Activated CD8-positive, alpha-beta memory T cell treated with anti-CD3 and anti-CD28 coated beads for 48 hours (primary cell): Measurements from ENCODE around the gene SDCBP2.
A peak's percentile ranks its signal among the peaks of the same experiment; 100 is the strongest.

Experiments
- DNase-seq, 3 experiments: peaks; one replicate each; pipeline ENCODE4 v3.0.0-alpha.2; 2020; ENCODE audit warnings: low read depth in 2 of 3, low spot score in 2 of 3

Gene SDCBP2

DNA sequence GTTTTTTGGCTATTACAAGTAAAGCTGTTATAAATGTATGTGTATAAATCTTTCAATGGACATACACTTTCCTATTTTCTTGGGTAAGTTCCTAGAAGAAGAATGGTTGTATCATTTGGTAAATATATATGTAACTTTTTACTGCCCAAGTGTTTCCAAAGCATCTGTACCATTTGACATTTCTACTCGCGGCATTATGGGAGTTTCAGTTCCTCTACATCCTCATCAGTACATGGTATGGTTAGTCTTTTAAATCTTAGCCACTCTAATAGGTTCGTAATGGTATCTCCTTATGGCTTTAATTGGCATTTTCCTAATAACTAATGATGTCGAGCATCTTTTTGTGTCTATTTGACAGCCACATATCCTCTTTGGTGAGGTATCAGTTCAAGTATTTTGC is 49.9 kb downstream of the SDCBP2 start:
- DNase-seq, result no peak

DNA sequence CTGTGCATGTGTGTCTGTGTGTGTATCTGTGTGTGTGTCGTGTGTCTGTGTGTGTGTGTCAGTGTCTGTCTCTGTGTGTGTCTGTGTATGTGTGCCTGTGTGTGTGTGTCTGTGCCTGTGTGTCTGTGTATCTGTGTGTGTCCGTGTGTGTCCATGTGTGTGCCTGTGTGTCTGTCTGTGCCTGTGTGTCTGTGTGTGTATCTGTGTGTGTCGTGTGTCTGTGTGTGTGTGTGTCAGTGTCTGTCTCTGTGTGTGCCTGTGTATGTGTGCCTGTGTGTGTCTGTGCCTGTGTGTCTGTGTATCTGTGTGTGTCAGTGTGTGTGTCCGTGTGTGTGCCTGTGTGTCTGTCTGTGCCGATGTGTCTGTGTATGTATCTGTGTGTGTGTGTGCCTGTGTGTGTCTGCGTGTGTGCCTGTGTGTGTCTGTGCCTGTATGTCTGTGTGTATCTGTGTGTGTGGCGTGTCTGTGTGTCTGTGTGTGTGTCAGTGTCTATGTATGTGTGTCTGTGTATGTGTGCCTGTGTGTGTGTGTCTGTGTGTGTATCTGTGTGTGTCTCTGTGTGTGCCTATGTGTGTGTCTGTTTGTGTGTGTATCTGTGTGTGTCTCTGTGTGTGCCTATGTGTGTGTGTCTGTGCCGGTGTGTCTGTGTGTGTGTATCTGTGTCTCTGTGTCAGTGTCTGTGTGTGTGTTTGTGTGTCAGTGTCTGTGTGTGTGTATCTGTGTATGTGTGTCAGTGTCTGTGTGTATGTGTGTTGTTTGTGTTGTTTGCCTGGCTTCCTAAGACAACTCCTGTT is 51.2 kb downstream of the SDCBP2 start:
- no peak for DNase-seq

DNA sequence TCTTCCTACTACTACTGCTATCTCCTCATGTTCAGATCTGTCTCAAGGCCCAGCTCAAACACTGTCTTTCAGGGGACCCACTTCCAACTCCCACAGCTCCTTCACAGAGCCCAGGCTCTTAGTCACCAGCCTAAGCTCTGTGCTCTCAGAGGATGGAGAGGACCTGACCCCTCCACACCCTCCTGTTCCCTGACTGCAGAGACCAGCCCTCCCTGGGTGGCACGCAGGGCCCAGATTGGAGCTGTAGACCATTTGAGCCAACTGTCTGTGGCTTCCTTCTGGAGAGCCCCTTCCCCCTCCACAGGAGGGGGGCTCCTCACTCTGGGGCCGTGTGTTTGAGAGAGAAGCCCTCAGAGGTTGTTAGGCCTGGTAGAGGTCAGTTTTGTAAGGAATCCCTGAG is 53.0 kb downstream of the SDCBP2 start:
- DNase-seq, result no peak

DNA sequence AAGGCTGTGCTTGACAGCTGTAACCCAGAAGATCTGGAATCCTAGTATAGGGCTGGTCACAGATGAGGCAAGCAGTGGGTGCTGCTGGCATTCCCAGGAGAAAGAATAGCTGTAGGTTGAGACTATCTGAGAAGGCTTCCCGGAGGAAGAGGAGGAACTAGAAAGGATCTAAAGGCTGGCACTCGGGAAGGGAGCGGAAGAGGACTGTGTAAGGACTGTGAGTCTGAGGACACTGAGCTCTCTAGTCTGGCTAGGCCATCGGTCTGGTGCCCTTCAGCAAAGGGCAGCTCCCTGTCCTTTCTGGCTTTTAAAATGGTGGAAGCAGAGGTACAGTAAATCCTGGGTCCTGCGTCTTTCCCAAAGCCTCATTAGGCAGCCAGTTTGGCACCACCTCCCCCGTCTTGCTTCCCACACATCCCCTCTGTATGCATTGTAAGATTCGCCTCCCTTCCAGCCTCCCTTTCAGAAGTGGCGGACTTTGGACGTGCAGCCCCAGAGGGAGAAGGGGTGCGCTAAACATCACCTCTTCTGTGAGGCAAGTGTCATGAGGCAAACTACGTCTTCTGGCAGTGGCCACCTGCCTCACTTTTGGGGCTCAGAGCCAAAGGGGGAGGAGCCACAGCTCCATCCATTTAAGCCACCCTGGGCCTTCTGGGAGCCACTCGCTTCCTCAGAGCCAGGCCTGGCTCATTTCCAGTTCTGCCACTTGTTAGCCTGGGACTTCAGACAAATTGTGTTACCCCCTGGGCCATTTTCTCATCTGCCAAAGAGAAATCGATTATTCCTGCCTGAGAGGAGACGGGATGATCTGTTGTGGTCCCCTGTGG is 54.2 kb downstream of the SDCBP2 start:
- DNase-seq, result no peak

DNA sequence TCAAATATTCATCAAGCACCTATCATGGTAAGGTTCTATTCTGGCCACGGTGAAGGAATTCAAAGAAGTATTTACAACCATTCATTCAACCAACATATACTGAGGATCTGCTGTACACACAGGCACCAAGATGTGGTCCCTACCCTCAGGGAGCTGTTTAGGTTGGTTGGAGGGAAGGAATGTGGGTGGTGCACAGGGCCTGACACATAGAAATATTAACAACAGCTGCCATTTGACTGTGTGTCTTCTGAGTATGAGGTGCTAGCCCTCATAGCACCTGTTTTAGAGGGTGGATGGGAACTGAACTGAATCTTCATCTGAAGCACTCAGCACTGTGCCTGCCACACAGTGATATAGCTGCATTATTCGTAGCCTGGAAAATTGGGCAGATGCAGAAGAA is 55.6 kb downstream of the SDCBP2 start:
- DNase-seq, result no peak

DNA sequence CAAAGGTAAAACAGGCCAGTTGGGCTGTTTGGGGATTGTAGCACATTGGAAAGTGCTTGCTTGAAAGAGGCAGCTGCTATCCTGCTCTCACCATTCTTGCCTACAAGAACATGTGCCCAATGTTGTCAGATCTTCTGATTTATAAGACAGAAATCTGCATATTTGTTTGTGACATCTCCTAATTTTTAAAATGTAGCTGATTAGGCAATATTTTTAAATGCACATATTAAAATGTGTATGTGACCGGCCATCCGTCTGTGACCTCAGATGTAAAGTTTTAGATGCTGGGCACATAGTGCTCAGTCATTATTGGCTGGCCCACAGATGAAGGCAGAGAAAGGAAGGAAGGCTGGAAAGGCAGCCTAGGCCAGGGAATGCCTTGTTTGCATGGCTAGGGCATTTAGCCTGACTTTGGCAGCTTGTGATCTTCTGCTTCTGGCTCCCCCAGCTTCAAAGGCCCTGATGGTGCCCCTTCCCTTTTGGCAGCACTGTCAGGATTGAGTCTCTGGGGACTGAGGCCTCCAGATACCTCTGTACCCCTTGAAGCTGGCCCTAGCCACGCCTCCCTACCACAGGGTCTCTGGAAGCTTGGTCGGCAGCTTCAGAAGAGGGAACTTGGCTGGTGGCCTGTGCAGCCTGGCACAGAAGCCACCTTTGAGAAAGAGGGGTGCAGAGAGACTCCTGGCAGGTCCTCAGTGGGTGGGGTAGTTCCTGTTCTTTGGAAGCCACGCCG is 56.4 kb downstream of the SDCBP2 start:
- DNase-seq, result no peak

DNA sequence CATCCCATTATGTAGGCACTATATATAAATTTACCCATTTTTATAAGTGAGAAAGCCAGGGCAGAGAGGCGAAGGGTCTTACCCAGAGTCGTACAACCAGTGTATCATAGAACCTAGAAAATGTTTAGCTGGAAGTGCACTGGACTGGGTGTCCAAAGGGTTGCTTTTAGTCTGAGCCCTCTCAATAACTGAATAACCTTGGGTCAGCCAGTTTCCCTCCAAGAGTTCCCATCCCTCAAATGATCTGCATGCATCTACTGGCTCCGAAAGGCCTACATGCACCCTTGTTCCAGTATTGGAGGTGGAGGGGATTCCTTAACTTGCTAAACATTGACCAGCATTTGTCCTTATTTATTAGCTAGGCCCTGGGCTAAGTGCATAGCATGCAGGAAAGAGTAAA is 59.1 kb downstream of the SDCBP2 start:
- no peak for DNase-seq

DNA sequence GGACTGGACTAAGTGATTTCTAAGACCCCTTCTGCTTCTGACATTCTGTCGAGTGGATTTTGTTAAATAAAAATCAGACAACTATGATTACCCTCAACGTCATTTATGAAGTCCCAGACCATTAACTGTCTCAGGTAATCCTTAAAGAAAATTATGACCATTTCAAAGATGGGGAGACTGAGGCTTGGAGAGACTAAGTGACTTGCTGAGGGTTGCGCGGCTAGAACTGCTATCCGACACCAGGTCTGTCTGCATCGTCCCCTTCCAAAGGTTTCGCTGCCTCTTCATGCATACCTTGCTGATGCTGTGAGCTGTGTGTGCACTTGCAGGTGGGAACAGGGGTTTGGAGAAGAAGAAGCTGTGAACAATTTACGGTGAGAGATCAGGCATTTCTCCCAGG is 59.7 kb downstream of the SDCBP2 start:
- DNase-seq, result no peak

DNA sequence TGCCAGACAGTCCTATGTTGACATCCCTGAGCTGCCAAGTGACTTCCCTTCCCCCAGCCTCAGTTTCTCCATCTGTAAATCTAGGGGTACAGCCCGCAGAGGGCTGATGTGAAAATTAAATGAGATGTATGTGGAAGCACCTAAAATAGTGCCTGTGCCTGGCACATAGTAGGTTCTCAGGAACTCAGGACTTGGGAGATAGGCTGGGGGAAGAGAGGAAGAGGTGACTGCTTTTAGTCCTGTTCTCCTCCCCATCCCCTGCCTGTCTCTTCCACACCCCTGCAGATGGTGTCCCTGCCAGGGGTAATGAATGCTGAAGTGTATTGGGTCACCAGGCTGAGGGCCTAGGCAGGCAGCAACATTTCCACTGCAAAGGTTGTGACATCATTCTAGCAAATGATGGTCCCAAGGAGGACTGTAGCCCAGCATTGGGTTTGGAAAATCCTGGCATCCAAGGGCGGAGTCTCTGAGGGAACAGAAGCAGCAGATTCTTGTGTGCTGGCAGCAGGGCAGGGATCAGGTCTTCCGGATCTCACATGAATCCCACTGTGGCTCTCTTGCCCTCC is 61.0 kb downstream of the SDCBP2 start:
- DNase-seq, result no peak

DNA sequence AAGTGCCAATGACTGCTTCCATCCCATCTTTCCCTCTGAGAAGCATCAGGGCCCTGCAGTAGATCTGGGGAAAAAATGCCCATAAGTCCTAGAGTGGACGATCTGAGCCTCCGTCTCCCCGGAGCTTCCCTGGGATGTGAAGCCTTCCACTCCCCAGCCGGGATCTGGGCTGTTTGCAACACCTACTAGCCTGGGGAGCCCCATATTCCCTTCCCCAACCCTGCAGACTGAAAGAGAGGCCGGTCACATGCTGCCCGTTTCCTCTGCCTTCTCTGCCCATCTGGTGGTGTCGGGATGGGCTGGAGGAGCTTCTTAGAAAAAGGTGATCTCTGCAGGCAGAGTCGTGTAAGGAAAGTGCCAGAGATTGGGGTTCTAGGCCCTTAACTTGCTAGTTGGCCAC is 61.8 kb downstream of the SDCBP2 start:
- DNase-seq, result no peak

DNA sequence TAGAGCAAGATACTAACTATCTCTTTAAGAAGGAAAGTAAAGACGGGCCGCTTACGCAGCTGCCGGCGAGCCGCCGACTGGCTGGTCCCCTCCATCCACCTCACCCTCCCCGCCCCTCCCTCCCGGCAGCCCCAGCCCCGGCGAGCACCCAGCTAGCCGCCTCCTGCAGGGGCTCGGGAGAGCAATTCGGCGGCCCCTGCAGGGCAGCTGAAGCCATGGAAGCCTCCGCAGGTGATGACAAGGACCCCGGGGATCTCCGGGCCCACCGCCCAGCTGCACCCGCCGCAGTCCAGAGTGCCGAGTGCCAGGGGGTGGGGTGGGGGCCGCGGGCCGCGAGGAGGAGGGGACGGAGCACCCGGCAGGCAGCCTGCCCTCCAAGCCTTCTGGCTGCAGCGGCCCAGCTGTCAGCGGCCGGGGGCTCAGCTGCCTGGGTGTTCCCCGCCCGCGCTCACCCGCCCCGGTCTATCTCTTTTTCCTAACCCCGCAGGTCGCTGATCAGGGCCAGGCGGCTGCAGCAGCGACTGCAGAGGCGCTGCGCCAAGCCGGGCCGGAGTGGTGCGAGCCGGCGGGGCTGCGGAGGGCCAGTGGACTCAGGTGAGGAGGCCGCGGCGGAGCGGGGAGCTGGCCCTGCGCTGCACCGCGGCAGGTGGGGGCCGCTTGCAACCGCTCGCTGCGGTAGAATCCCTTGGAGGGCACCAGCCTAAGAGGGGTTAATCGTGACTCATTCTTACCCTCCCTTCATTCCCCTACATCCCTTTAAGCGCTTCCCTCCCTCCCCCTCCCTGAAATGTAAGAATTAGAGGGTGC is 62.6 kb downstream of the SDCBP2 start, which contains the start of gene SNPH:
SNPH (plus strand) TSS at position 128 of the 807 bp plus-strand sequence. CDS start 29,946 bp downstream, outside the sequence.
- peak; percentile 38 to 53 (median 41) for DNase-seq

DNA sequence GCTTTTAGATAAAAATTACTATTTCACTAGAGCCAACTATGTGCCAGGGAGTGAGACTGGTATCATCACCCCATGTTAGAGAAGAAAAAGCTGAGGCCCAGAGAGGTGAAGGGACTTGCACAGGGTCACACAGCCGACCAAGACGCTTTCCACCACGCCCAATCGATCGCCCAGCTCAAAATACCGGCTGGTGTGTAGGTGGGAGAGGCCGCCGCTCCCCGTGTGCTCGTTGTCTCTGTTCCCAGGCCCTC is 63.1 kb downstream of the SDCBP2 start:
- no peak for DNase-seq

DNA sequence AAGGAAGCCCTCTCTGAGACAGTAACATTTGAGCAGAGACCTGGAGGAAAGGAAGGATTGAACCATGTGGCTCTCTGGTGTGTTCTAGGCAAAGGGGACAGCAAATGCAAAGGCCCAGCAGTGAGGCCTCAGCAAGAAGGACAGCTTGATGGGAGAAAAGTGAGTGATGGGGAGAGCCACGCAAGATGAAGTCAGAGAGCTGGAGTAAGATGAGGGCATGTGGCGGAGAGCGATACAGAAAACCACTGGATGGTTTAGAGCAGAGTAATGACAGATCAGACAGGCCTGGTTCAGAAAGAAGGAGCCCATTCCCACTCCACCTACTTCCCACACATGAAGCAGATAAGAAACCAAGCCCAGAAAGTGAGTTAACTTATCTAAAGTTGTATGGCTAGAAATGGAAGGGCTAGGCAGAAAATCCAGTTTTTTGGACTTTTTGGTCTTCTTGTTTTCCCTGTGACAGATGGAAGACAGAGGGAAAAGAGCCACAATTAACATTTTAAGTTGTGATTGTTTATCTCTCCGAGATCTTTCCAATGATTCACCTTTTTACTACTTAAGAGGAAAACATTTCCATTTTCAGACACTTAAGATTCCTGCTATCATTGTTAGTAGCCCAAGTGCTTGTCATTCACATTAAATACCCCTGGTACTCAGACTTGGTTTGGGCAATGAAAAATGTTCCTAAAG is 63.6 kb downstream of the SDCBP2 start:
- DNase-seq, result no peak

DNA sequence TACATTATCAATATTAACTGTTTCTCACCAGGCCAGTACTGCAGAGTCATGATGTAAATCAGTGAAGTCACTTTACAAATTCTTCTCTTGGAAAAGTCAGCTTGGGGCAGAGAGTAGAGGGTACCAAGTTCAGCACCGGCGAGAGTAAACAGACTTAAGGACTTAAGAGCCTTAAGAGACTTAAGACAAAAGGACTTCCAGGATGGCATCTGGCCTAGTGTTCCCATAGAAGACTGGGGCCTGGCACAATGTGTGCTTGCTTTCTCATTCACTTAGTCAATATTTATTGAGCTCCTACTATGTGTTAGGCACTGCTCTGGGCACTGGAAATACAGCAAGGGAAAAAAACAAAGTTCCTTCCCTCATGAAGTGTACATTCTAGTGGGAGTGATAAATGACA is 64.2 kb downstream of the SDCBP2 start:
- DNase-seq, result no peak

DNA sequence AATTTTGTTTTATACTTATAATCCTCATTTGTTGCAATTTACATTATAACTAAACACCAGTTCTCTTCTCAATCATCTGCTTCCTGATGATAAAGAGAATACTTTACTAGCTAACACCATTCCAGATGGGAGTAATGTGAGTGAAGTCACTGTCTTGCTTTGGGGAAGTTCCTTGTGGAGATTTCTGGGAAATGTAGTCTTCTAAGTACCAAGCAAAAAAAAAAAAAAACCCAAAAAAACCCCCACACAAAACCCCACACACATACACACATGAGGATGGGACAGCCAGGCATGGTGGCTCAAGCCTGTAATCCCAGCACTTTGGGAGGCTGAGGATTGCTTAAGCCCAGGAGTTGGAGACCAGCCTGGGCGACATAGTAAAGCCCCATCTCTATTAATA is 65.1 kb downstream of the SDCBP2 start:
- no peak for DNase-seq
